Nucleus accumbens (tissue), 56 donors: ENCODE results near the gene C11orf98.
"Not testable (repeated sequence)": the region's sequence is repeated elsewhere in the genome, so short reads cannot be mapped to it uniquely, and the experiment has no call there.

Source experiments
- DNase-seq, 56 donors: peaks; one replicate each; lab custom pipeline; 2025; lab: John Stamatoyannopoulos, UW

Gene C11orf98

GRCh38 chr11:62665075-62665598 lies at the start of gene C11orf98, which contains the start of gene CSKMT:
TSS of gene C11orf98 (minus strand) at chr11:62665210. CDS start at chr11:62665169, 41 bp downstream.
TSS of gene CSKMT (plus strand) at chr11:62665312. CDS start at chr11:62665880, 568 bp downstream.
- DNase-seq, result peak; percentile 62 to 97 (median 93)

GRCh38 chr11:62713343-62713742 lies 48.3 kb upstream of the C11orf98 start:
- no peak for DNase-seq

DNA sequence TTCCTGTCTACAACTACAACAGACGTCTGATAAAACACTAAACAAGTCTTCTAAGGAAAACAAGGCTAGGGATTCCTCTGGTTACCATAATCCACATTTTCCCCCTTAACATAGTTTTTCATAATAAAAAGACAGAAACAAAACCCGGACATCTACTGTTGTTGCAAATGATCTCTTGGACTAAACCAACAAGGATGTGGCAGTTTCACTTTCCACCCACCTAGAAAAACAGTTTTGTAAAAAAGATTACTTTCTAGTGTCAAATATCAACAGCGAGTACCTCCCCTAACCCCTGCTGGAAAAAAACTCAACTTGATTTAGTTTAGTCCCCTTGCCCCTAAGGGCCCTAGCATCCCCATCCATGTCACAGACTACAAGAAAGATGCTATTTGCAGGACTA lies 47.9 kb upstream of the C11orf98 start:
- DNase-seq, result no peak

DNA sequence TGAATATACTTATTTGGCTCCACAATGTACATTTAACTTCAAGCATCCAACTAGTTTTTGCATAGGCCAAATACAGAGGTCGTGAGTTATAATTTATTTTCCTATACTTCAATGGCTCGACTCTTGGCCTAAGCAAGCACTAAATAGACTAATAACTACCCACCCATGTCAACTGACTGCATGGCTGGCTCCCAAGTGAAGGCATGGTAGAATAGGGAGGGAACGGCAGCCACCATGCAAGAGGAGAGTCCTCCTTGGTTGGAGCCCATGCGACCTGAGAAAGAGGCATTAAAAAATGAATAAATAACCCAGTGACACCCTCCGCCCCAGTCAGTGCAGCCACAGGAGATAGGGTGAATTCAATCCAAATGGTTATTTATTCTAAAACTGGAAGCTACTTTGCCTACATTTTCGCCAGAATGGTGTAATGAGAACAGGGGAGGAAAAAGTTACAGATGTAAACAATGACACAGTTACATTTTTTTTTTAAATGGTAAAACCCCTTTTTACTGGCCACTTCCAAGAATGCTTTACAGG lies 47.3 kb upstream of the C11orf98 start:
- DNase-seq, result no peak

- DNase-seq, result peak in 3 of 56 donors; percentile 54 to 73 (median 70)
Observed at GRCh38 chr11:62710001-62710345, 45.0 kb upstream of the C11orf98 start.

GRCh38 chr11:62709247-62710000 lies 44.4 kb upstream of the C11orf98 start:
- peak in 55 of 56 donors; percentile 74 to 98 (median 94) for DNase-seq

GRCh38 chr11:62708793-62709192 lies 43.8 kb upstream of the C11orf98 start:
- DNase-seq, result peak in 8 of 56 donors; percentile 26 to 64 (median 46)

GRCh38 chr11:62708392-62708791 lies 43.4 kb upstream of the C11orf98 start:
- peak in 3 of 56 donors; percentile 10 to 26 (median 15) for DNase-seq

DNA sequence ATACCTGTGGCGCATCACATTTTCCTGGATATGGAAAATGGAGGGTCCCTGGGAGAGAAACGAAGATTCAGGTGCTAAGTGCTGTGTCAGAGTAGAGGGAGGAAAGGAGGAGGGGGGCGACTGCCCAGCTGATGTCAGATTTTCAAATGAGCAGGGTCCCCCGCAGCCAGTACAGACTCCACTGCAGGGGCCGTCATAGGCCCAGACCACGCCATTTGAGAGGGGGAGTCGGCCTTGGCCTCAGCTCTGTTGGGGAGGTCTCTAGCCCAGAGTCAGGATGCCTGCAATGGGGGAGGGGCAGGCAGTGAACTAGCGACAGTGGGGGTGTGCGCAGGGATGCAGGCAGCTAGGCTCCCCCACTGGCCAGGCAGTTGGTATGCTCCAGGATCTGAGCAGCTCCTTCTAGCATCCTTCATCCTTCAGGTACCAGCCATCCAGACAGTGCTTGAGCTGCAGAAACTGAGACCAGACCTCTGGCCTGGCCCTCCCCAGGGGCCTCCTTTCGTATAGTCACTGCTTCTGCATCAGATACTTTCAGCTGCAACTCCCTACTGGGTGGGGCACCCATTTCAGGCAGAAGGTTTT lies 42.4 kb upstream of the C11orf98 start, which contains the start of the genes BSCL2 and GNG3:
TSS of gene BSCL2 (minus strand) at position 148 of the 585 bp plus-strand sequence. CDS start 229 bp downstream, outside the sequence.
TSS of gene GNG3 (plus strand) at position 400 of the 585 bp plus-strand sequence. CDS start 620 bp downstream, outside the sequence.
- peak in 55 of 56 donors; percentile 25 to 96 (median 80) for DNase-seq

GRCh38 chr11:62706850-62707247 lies 41.8 kb upstream of the C11orf98 start:
- DNase-seq, result peak in 3 of 56 donors; percentile 40 to 53 (median 42)

- DNase-seq, result peak; percentile 61 to 98 (median 92)
Observed at GRCh38 chr11:62705880-62706849, 41.2 kb upstream of the C11orf98 start.

GRCh38 chr11:62705413-62705812 lies 40.4 kb upstream of the C11orf98 start:
- no peak for DNase-seq

- DNase-seq, result not testable (repeated sequence)
Observed at GRCh38 chr11:62703921-62704320, 38.9 kb upstream of the C11orf98 start.

GRCh38 chr11:62702246-62702645 lies 37.2 kb upstream of the C11orf98 start:
- DNase-seq, result no peak

DNA sequence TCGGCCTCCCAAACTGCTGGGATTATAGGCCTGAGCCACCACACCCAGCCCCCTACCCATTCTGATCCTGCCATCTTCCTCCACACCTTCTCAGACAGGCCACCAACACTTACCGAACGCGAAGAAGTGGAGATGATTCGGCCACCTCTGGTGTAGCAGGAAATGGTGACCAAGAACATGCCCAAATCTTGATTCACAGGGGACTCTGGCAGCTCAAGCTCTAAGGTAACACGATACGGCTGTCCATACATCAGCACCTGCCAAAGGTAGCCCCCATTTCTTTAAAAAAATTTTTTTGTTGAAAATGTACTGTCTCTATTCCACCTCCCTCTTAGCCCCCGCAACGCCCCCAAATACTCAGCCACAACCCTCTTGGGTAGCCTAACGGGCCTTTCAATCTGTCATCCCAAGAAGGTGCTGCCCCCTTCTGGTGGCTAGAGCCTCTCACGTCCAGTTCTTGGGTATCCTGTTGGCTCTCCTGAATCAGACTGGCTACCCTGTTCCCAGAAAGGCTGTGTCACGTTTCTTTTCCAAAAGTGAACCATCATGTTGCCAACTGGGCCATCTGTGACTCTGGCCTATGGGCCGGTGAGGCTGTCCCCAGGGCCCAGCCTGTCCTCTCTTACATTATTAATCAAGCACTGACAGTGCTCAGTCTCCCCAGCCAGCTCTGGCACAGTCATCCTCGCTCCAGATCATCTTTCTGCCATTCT lies 29.6 kb upstream of the C11orf98 start:
- peak in 47 of 56 donors; percentile 2 to 77 (median 38) for DNase-seq

GRCh38 chr11:62693624-62694023 lies 28.6 kb upstream of the C11orf98 start:
- DNase-seq, result not testable (repeated sequence)

DNA sequence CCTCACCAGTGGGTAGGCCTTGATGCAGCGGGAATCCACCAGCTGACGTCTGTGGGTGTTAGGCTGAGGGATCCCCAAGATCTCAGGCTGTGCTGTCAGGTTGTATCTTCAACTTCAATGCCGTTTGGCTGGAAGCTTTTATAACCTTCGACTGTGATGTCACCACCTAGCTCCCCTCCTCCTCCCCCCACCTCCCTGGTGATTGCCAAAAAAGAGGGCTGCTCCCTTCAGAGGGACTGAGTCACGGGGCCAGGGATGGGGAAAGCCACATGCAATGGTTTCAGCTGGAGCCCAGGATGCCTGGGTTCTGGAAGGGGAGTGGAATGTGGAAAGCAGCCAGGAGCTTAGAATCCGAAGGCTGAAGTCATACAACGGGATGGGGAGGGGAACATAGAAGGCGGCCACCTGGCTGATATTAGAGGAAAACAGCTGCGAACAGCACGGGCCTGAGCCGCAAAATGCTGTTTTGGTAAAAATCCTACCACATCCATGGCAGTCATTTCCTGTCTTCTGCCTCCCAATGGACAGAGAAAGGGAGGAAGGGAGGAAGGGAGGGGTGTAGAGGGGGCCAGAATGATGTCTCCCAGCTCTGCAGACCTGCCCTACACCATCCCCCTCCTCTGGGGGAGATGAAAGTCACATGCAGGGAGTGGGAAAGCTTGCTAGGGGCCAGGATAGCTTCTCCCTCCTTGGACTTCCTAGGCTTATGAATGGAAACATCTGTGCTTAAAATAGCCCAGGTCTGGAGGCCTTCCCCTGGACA lies 24.6 kb upstream of the C11orf98 start, which contains the start of gene LRRN4CL:
TSS of gene LRRN4CL (minus strand) at position 110 of the 763 bp plus-strand sequence. CDS start 1,022 bp downstream, outside the sequence.
- peak in 32 of 56 donors; percentile 7 to 75 (median 38) for DNase-seq

DNA sequence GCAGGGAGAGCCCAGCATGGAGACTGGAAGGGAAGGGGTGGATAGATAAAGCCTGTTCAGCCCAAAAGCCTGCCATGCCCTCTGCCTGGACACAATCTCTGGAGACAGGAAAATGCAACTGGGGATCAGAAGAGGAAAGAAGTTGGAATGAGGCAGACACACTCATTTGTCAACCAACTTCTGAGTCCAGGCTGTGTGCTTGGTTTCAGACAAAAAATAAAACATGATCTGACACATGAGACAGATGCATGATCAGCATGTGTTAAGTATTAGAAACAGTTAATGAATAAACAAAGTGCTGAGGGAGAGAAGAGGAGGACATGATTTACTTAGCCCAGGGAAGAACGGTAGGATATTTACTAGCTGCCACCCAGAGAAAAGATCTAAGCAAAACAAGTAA lies 23.5 kb upstream of the C11orf98 start:
- no peak for DNase-seq
